ENCODE data around the gene WNT3.
"Not testable (repeated sequence)": the region's sequence is repeated elsewhere in the genome, so short reads cannot be mapped to it uniquely, and the experiment has no call there.

WNT3 gene

DNA sequence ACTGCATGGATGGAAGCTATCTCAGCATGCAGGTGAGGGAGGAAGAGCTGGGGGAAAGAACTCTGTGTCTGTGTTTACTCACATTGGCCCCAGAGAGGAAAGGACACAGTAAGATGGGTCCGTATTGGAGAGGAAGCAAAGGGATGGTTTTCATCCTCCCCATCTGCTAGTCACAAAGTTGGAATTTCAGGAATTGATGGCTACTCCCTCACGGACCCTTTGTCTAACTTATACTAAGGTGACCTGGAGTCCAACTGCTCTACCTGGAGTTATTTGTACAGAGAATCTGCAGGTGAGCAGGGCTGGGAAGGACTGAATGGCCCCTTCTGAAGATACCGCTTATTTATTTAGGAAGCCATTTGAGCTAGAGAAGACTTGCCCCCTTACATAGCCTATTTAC is 55.1 kb downstream of the WNT3 start:
- H3K4me3 ChIP-seq (ENCODE audit: low read length) = no peak overlapping the region
- no peak overlapping the region for H3K9ac ChIP-seq (ENCODE audit: low read length)
- H3K36me3 ChIP-seq (ENCODE audit: control insufficient read depth, insufficient read depth, low read length) = no peaks in the 10 kb centered on the region
- H3K4me1 ChIP-seq (ENCODE audit: control insufficient read depth, insufficient read depth, low read length) = no peaks in the 10 kb centered on the region
- no peaks in the 10 kb centered on the region for H3K27me3 ChIP-seq (ENCODE audit: control insufficient read depth, insufficient read depth, low read length)
- H3K27ac ChIP-seq (ENCODE audit: low read depth, low read length) = no peak overlapping the region

DNA sequence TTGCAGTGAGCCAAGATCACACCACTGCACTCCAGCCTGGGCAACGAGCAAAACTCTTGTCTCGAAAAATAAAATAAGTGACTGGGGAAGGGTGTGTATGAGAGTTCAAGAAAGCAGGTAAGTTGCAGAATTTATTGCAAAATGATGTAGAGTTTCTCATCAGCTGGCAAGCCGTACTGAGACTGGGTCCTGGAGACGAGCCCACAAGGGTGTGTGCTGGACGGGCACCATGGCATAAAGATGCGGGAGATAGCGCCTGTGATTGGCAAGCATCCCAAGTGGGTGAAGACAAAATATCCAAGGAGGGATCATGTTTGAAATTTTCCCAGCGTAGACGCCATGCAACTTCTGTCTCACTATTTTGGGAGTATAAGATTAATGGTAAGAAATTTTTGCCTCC is 59.4 kb downstream of the WNT3 start:
- H3K27ac ChIP-seq (ENCODE audit: low read depth, low read length) = no peak overlapping the region
- no peaks in the 10 kb centered on the region for H3K27me3 ChIP-seq (ENCODE audit: control insufficient read depth, insufficient read depth, low read length)
- no peak overlapping the region for H3K4me3 ChIP-seq (ENCODE audit: low read length)
- no peaks in the 10 kb centered on the region for H3K36me3 ChIP-seq (ENCODE audit: control insufficient read depth, insufficient read depth, low read length)
- H3K9ac ChIP-seq (ENCODE audit: low read length) = no peak overlapping the region
- no peaks in the 10 kb centered on the region for H3K4me1 ChIP-seq (ENCODE audit: control insufficient read depth, insufficient read depth, low read length)

- peaks cover 3% of the 10 kb centered on the region for H3K36me3 ChIP-seq (ENCODE audit: control insufficient read depth, insufficient read depth, low read length)
- no peak overlapping the region for H3K27ac ChIP-seq (ENCODE audit: low read depth, low read length)
- H3K27me3 ChIP-seq (ENCODE audit: control insufficient read depth, insufficient read depth, low read length) = no peaks in the 10 kb centered on the region
- H3K4me3 ChIP-seq (ENCODE audit: low read length) = no peak overlapping the region
- H3K9ac ChIP-seq (ENCODE audit: low read length) = no peak overlapping the region
- H3K4me1 ChIP-seq (ENCODE audit: control insufficient read depth, insufficient read depth, low read length) = no peaks in the 10 kb centered on the region
Measured at GRCh38 chr17:46758614-46759013, 59.9 kb downstream of the WNT3 start.

DNA sequence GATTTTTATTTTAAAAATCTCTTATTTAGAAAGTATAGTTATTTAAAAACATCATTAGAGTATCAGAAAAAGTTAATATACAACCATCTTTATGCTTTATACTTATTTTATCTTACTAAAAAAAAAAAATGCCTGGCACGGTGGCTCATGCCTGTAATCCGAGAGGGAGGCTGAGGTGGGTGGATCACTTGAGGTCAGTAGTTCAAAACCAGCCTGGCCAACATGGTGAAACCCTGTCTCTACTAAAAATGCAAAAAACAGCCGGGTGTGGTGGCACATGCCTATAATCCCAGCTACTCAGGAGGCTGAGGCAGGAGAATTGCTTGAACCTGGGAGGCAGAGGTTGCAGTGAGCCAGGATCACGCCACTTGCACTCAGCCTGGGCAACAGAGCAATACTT is 60.9 kb downstream of the WNT3 start:
- not testable (repeated sequence) for H3K4me3 ChIP-seq (ENCODE audit: low read length); H3K27me3 ChIP-seq (ENCODE audit: control insufficient read depth, insufficient read depth, low read length); H3K36me3 ChIP-seq (ENCODE audit: control insufficient read depth, insufficient read depth, low read length); H3K4me1 ChIP-seq (ENCODE audit: control insufficient read depth, insufficient read depth, low read length); H3K9ac ChIP-seq (ENCODE audit: low read length); H3K27ac ChIP-seq (ENCODE audit: low read depth, low read length)

DNA sequence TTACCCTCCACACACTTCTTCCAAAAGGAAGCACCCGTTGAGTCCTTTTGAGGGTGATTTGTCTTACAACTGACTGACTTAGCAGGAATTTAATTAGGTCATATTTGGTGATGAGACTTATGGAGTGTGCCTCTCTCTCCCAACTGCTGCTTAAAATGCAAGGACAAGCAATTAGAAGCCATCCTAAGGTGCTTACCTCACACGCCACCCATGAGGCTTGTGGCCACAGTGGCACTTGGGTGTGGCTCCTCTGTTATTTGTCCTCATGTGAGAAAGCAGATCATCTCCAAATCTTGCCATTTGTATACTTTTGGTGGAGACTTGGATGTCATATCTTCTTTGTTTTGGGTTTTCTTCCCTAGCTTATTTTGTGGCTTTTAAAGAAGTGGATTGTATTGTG is 61.6 kb downstream of the WNT3 start:
- Histone ChIP-seq H3K4me3 (ENCODE audit: low read length) (no peak overlapping the region), H3K9ac (ENCODE audit: low read length) (no peak overlapping the region), H3K27me3 (ENCODE audit: control insufficient read depth, insufficient read depth, low read length) (no peaks in the 10 kb centered on the region), H3K36me3 (ENCODE audit: control insufficient read depth, insufficient read depth, low read length) (peaks cover 7% of the 10 kb centered on the region), H3K27ac (ENCODE audit: low read depth, low read length) (no peak overlapping the region), H3K4me1 (ENCODE audit: control insufficient read depth, insufficient read depth, low read length) (no peaks in the 10 kb centered on the region)

GRCh38 chr17:46756081-46756735 is 62.3 kb downstream of the WNT3 start:
- Histone ChIP-seq H3K36me3 (ENCODE audit: control insufficient read depth, insufficient read depth, low read length) (peaks cover 8% of the 10 kb centered on the region), H3K4me3 (ENCODE audit: low read length) (no peak overlapping the region), H3K27me3 (ENCODE audit: control insufficient read depth, insufficient read depth, low read length) (no peaks in the 10 kb centered on the region), H3K9ac (ENCODE audit: low read length) (no peak overlapping the region), H3K27ac (ENCODE audit: low read depth, low read length) (no peak overlapping the region), H3K4me1 (ENCODE audit: control insufficient read depth, insufficient read depth, low read length) (no peaks in the 10 kb centered on the region)

DNA sequence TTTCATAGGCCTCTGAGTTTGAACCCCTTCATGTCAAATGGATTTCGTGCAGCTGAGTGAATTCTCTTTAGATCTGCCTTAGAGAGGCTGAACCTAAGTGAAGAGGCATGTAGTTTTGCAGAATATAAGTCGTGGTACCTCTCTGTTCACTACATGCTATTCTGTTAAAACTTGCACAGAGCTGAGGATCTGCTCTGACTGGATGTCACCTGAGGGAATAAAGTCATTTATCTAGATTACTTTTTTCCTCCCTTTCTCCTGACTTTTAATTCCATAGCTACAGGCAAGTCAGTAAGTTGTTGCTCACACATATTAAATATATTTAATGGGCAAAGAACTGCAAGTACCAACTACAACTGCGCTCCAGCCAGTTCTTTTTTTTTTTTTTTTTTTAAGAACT is 64.7 kb downstream of the WNT3 start:
- Histone ChIP-seq H3K4me3 (ENCODE audit: low read length) (no peak overlapping the region), H3K27ac (ENCODE audit: low read depth, low read length) (no peak overlapping the region), H3K9ac (ENCODE audit: low read length) (no peak overlapping the region), H3K4me1 (ENCODE audit: control insufficient read depth, insufficient read depth, low read length) (no peaks in the 10 kb centered on the region), H3K27me3 (ENCODE audit: control insufficient read depth, insufficient read depth, low read length) (no peaks in the 10 kb centered on the region), H3K36me3 (ENCODE audit: control insufficient read depth, insufficient read depth, low read length) (peaks cover 8% of the 10 kb centered on the region)

- Histone ChIP-seq H3K4me1 (ENCODE audit: control insufficient read depth, insufficient read depth, low read length) (no peaks in the 10 kb centered on the region), H3K27me3 (ENCODE audit: control insufficient read depth, insufficient read depth, low read length) (no peaks in the 10 kb centered on the region), H3K4me3 (ENCODE audit: low read length) (no peak overlapping the region), H3K9ac (ENCODE audit: low read length) (no peak overlapping the region), H3K36me3 (ENCODE audit: control insufficient read depth, insufficient read depth, low read length) (peaks cover 8% of the 10 kb centered on the region), H3K27ac (ENCODE audit: low read depth, low read length) (no peak overlapping the region)
Measured at GRCh38 chr17:46751425-46751824, 67.1 kb downstream of the WNT3 start.

GRCh38 chr17:46745376-46745775 is 73.1 kb downstream of the WNT3 start:
- no peak overlapping the region for H3K27ac ChIP-seq (ENCODE audit: low read depth, low read length)
- H3K27me3 ChIP-seq (ENCODE audit: control insufficient read depth, insufficient read depth, low read length) = no peaks in the 10 kb centered on the region
- H3K36me3 ChIP-seq (ENCODE audit: control insufficient read depth, insufficient read depth, low read length) = no peaks in the 10 kb centered on the region
- no peaks in the 10 kb centered on the region for H3K4me1 ChIP-seq (ENCODE audit: control insufficient read depth, insufficient read depth, low read length)
- H3K9ac ChIP-seq (ENCODE audit: low read length) = no peak overlapping the region
- no peak overlapping the region for H3K4me3 ChIP-seq (ENCODE audit: low read length)

- Histone ChIP-seq H3K4me1 (ENCODE audit: control insufficient read depth, insufficient read depth, low read length) (no peaks in the 10 kb centered on the region), H3K9ac (ENCODE audit: low read length) (no peak overlapping the region), H3K36me3 (ENCODE audit: control insufficient read depth, insufficient read depth, low read length) (no peaks in the 10 kb centered on the region), H3K27me3 (ENCODE audit: control insufficient read depth, insufficient read depth, low read length) (no peaks in the 10 kb centered on the region), H3K27ac (ENCODE audit: low read depth, low read length) (no peak overlapping the region), H3K4me3 (ENCODE audit: low read length) (no peak overlapping the region)
Measured at GRCh38 chr17:46744441-46744840, 74.1 kb downstream of the WNT3 start.

- Histone ChIP-seq H3K36me3 (ENCODE audit: control insufficient read depth, insufficient read depth, low read length) (no peaks in the 10 kb centered on the region), H3K27ac (ENCODE audit: low read depth, low read length) (no peak overlapping the region), H3K9ac (ENCODE audit: low read length) (no peak overlapping the region), H3K4me1 (ENCODE audit: control insufficient read depth, insufficient read depth, low read length) (no peaks in the 10 kb centered on the region), H3K4me3 (ENCODE audit: low read length) (no peak overlapping the region), H3K27me3 (ENCODE audit: control insufficient read depth, insufficient read depth, low read length) (no peaks in the 10 kb centered on the region)
Measured at GRCh38 chr17:46742565-46743270, 75.8 kb downstream of the WNT3 start.

- peaks cover 2% of the 10 kb centered on the region for H3K36me3 ChIP-seq (ENCODE audit: control insufficient read depth, insufficient read depth, low read length)
- H3K27me3 ChIP-seq (ENCODE audit: control insufficient read depth, insufficient read depth, low read length) = no peaks in the 10 kb centered on the region
- H3K27ac ChIP-seq (ENCODE audit: low read depth, low read length) = no peak overlapping the region
- no peaks in the 10 kb centered on the region for H3K4me1 ChIP-seq (ENCODE audit: control insufficient read depth, insufficient read depth, low read length)
- no peak overlapping the region for H3K9ac ChIP-seq (ENCODE audit: low read length)
- H3K4me3 ChIP-seq (ENCODE audit: low read length) = no peak overlapping the region
Measured at GRCh38 chr17:46741122-46741730, 77.3 kb downstream of the WNT3 start.

GRCh38 chr17:46739982-46740381 is 78.5 kb downstream of the WNT3 start:
- H3K36me3 ChIP-seq (ENCODE audit: control insufficient read depth, insufficient read depth, low read length) = peaks cover 2% of the 10 kb centered on the region
- no peak overlapping the region for H3K9ac ChIP-seq (ENCODE audit: low read length)
- no peaks in the 10 kb centered on the region for H3K27me3 ChIP-seq (ENCODE audit: control insufficient read depth, insufficient read depth, low read length)
- H3K4me3 ChIP-seq (ENCODE audit: low read length) = no peak overlapping the region
- H3K27ac ChIP-seq (ENCODE audit: low read depth, low read length) = no peak overlapping the region
- H3K4me1 ChIP-seq (ENCODE audit: control insufficient read depth, insufficient read depth, low read length) = no peaks in the 10 kb centered on the region
